Suprapubic skin (tissue), 4 donors: ENCODE data around the gene RBM33. TPM values are rescaled to one million over a fixed set of nuclear protein-coding genes. Genes with fewer than 3 reads are reported as not detected.

Experiments
- DNase-seq, 2 donors: peaks; one replicate each; pipeline ENCODE4 v3.0.0-alpha.2; 2019; ENCODE audit warnings: low spot score in 2 of 2
- H3K27ac ChIP-seq: fragments of 200-600 bp; sonication (generic); one replicate; pipeline ENCODE4 v1.5.1; 2019
- H3K27me3 ChIP-seq: fragments of 200-600 bp; sonication (generic); one replicate; pipeline ENCODE4 v1.5.1; 2019
- H3K36me3 ChIP-seq: fragments of 200-600 bp; sonication (generic); one replicate; pipeline ENCODE4 v1.5.1; 2019
- H3K4me1 ChIP-seq: fragments of 200-600 bp; sonication (generic); one replicate; pipeline ENCODE4 v1.5.1; 2019
- H3K4me3 ChIP-seq: fragments of 200-600 bp; sonication (generic); one replicate; pipeline ENCODE4 v1.5.1; 2019; ENCODE audit warnings: mild to moderate bottlenecking
- H3K9me3 ChIP-seq: fragments of 200-600 bp; sonication (generic); one replicate; pipeline ENCODE4 v1.5.1; 2019
- EP300 ChIP-seq: sonication (generic); formaldehyde crosslinking; IDR thresholded peaks from one replicate; pipeline ENCODE4 v1.6.1; 2017; ENCODE audit warnings: antibody characterized with exemption
- POLR2A ChIP-seq, 2 donors: fragments of 450-650 bp; IDR thresholded peaks; one replicate each; pipeline ENCODE4 v1.6.1; 2017; ENCODE audit warnings: antibody characterized with exemption in 2 of 2, mild to moderate bottlenecking in 2 of 2, moderate library complexity in 2 of 2
- POLR2AphosphoS5 ChIP-seq, 3 donors: sonication (generic); formaldehyde crosslinking; IDR thresholded peaks; one replicate each; pipeline ENCODE4 v1.6.1; 2017; ENCODE audit warnings: antibody characterized with exemption in 3 of 3
- WGBS: methylation state at CpG from one replicate; pipeline ENCODE4 v1.1.5; 2018; 5-methylcytosine and 5-hydroxymethylcytosine counted together
- total RNA-seq, 4 donors: library from RNA; depleted of rRNA; stranded (reverse); fragments of >200 nt; gene quantifications; one replicate each; pipeline ENCODE4 v1.1.0, GENCODE V29; 2016
- TF ChIP-seq, protein P1 (sequence below), 2 donors: fragments of 200-600 bp in 1 of 2; fragments of 450-650 bp in 1 of 2; sonication (generic) in 1 of 2; IDR thresholded peaks; one replicate each; pipeline ENCODE4 v1.5.1; 2016 to 2019; ENCODE audit warnings: antibody characterized with exemption in 2 of 2, mild to moderate bottlenecking in 1 of 2, moderate library complexity in 1 of 2

The RBM33 gene
- total RNA-seq, 4 donors from 2014 or later = 37.4 to 121 (median 58.2) TPM

DNA sequence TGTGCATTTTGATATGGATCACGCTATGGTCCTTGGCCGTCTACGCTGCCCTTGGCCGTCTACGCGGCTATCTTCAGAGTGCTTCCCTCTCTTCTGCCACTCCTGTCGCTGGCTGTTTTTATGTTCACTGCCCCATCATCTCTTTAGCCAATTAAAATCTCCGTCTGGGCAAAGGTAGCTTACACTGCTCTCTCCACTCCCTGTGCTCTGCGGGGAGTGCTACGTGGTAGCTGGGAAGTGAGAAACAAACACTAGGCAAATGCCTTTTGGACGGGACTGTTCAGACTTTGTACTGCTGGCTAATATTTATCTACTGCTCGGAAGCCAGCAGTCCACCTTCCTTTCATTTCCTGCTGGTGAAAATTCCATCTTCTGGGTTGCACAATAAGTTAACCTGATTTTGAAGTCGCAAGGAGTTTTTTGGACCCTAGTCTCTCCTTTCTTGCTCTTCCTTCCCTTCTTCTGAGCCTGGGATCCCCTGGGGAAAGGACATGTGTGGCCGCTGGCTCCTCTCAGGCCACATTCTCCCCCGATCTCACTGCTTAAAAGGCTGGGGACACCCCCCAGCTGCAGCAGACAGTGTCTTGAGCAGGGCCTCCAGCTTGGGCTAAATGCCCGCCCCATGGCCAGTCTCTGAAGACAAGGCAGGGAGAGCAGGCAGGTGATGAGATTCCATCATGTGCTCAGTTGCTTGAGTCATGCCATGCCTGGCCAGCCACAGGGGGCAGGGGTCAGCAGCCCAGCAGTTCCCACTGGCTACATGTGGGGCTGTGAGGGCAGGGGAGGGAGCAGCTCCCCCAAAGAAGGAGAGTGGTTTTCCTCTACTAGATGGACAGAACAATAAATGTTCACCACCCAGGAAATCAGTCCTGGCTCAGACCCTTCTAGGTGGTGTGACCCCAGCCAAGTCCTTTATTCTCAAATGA is 25.5 kb upstream of the RBM33 start:
- H3K36me3 ChIP-seq = no peaks in the 10 kb centered on the region
- 82% methylated on average over 16 of the region's 16 CpGs for WGBS
- H3K27me3 ChIP-seq = no peaks in the 10 kb centered on the region
- no peak overlapping the region for H3K4me3 ChIP-seq
- TF ChIP-seq, protein P1, sequence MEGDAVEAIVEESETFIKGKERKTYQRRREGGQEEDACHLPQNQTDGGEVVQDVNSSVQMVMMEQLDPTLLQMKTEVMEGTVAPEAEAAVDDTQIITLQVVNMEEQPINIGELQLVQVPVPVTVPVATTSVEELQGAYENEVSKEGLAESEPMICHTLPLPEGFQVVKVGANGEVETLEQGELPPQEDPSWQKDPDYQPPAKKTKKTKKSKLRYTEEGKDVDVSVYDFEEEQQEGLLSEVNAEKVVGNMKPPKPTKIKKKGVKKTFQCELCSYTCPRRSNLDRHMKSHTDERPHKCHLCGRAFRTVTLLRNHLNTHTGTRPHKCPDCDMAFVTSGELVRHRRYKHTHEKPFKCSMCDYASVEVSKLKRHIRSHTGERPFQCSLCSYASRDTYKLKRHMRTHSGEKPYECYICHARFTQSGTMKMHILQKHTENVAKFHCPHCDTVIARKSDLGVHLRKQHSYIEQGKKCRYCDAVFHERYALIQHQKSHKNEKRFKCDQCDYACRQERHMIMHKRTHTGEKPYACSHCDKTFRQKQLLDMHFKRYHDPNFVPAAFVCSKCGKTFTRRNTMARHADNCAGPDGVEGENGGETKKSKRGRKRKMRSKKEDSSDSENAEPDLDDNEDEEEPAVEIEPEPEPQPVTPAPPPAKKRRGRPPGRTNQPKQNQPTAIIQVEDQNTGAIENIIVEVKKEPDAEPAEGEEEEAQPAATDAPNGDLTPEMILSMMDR (IDR thresholded peaks at IDR 0.05) = no peak
- no peak for TF ChIP-seq EP300
- no peak overlapping the region for H3K27ac ChIP-seq
- H3K9me3 ChIP-seq = no peaks in the 10 kb centered on the region
- DNase-seq = no peak
- no peaks in the 10 kb centered on the region for H3K4me1 ChIP-seq

DNA sequence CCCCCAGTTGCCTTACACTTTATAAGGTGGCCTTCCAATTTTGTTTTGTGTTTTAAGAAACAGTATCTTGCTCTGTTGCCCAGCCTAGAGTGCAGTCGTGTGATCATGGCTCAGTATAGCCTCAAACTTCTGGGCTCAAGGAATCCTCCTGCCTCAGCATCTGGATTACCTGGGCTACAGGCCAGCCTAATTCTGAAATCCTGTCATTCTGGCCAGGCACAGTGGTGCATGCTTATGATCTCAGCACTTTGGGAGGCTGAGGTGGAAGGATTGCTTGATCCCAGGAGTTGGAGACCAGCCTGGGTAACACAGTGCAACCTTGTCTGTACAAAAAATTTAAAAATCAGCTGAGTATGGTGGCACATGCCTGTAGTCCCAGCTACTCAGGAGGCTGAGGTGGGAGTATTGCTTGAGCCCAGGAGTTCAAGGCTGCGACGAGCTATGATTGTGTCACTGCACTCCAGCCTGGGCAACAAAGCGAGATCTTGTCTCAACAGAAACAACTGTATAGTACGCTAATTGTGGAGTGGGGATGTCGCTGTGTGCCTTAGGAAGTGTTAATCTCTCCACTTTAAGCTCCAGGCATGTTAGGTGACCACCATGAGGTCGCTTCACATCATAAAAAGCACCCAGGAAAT is 24.7 kb upstream of the RBM33 start:
- no peak for DNase-seq
- no peak overlapping the region for H3K4me3 ChIP-seq
- 90% methylated on average over 7 of the region's 7 CpGs for WGBS
- no peaks in the 10 kb centered on the region for H3K27me3 ChIP-seq
- no peaks in the 10 kb centered on the region for H3K9me3 ChIP-seq
- no peak overlapping the region for H3K27ac ChIP-seq
- no peaks in the 10 kb centered on the region for H3K4me1 ChIP-seq
- H3K36me3 ChIP-seq = no peaks in the 10 kb centered on the region
- TF ChIP-seq, protein P1 (IDR thresholded peaks at IDR 0.05) = no peak
- TF ChIP-seq EP300 (no peak), POLR2AphosphoS5 (IDR thresholded peaks at IDR 0.05) (no peak), POLR2A (IDR thresholded peaks at IDR 0.05) (no peak)

DNA sequence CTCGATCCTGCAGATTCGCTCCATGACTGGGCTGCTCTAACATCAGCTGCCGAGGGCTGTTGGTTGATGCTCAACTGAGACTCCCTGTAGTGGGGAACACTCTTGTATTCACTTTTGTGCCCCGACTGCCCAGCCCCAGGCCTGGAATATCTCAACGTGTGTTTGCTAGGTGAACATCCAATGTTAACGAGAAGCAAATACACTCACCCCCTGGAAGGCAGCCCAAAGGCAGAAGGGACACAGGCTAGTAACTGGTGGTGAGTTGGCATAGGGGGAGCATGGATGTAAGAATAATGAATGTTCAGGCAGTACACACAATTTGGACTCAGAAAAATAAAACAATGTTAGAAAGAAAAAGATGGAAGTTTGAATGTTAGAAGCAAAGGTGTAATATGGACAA is 24.0 kb upstream of the RBM33 start:
- TF ChIP-seq POLR2AphosphoS5 (IDR thresholded peaks at IDR 0.05) = no peak
- TF ChIP-seq EP300 = no peak
- TF ChIP-seq POLR2A (IDR thresholded peaks at IDR 0.05) = no peak
- TF ChIP-seq, protein P1 (IDR thresholded peaks at IDR 0.05) = no peak
- Histone ChIP-seq H3K4me3 (no peak overlapping the region), H3K36me3 (no peaks in the 10 kb centered on the region), H3K27me3 (no peaks in the 10 kb centered on the region), H3K4me1 (no peaks in the 10 kb centered on the region), H3K9me3 (no peaks in the 10 kb centered on the region), H3K27ac (no peak overlapping the region)
- no peak for DNase-seq
- WGBS = 77% methylated on average over 6 of the region's 6 CpGs

DNA sequence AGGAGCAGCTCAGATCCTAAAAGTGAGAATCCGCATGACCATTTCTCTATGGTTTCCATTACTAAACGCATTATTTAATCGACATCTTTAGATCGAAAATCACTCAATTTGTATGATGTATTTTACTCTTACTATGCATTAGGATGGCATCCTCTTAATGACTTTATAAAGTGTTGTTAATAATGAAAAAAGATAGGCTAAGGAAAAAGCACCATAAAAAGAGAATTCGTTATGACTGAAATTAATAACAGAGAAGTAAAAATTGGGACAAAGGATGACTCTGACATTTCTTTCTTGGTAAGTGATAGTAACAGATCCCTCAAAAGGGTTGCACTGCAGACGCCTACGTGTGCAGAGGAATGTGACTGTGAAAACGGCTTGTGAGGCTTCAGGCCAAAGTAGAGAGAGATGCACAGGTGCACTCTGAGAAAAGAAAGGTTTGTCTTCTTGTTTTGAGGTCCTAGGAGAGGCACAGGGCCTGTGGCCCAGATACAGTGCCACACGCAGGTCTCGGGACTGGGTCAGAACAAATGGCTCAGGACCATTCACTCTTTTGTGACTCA is 23.0 kb upstream of the RBM33 start:
- DNase-seq = no peak
- no peak for TF ChIP-seq POLR2AphosphoS5 (IDR thresholded peaks at IDR 0.05)
- TF ChIP-seq EP300 = no peak
- TF ChIP-seq, protein P1 (IDR thresholded peaks at IDR 0.05) = no peak
- no peak for TF ChIP-seq POLR2A (IDR thresholded peaks at IDR 0.05)
- Histone ChIP-seq H3K27me3 (no peaks in the 10 kb centered on the region), H3K4me1 (no peaks in the 10 kb centered on the region), H3K9me3 (no peaks in the 10 kb centered on the region), H3K4me3 (no peak overlapping the region), H3K27ac (no peak overlapping the region), H3K36me3 (no peaks in the 10 kb centered on the region)
- WGBS = 80% methylated on average over 10 of the region's 10 CpGs

DNA sequence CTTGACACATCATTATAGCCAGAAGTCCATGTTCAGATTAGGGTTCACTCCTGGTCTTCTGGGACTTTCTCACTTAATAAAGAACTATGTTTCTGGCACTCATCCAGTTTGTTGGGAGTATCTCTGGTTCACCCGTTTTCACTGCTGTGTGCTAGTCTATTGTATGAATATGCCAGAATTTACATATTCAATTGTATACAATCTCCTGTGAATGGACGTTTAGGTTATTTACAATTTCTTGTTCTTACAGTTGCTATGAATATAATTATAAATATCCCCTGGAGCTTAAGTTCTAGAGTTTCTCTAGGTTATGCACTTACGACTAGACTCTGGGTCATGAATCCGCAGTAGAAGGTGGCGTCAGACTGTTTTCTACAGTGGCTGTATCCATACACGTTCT is 20.0 kb upstream of the RBM33 start:
- Histone ChIP-seq H3K27ac (no peak overlapping the region), H3K36me3 (no peaks in the 10 kb centered on the region), H3K4me1 (no peaks in the 10 kb centered on the region), H3K9me3 (peaks cover 7% of the 10 kb centered on the region), H3K27me3 (no peaks in the 10 kb centered on the region), H3K4me3 (no peak overlapping the region)
- DNase-seq = no peak
- WGBS = 77% methylated on average over 6 of the region's 6 CpGs
- TF ChIP-seq, protein P1 (IDR thresholded peaks at IDR 0.05) = no peak
- no peak for TF ChIP-seq EP300
- TF ChIP-seq POLR2A (IDR thresholded peaks at IDR 0.05) = no peak
- no peak for TF ChIP-seq POLR2AphosphoS5 (IDR thresholded peaks at IDR 0.05)
